ENCODE measurements around the gene SORT1. TPM values are rescaled to one million over a fixed set of nuclear protein-coding genes. Genes with fewer than 3 reads are reported as not detected.
"Not testable (repeated sequence)": the region's sequence is repeated elsewhere in the genome, so short reads cannot be mapped to it uniquely, and the experiment has no call there.

Gene SORT1
- total and polyA plus RNA-seq, 12 donors: 32.8 to 235 (median 119) TPM

GRCh38 chr1:109379422-109379821, 18.3 kb downstream of the SORT1 start:
- 81 to 88% methylated on average over 3 of the region's 3 CpGs for WGBS, 2 donors
- no peaks in the 10 kb centered on the region for H3K9me3 ChIP-seq
- no peak overlapping the region for H3K4me3 ChIP-seq
- H3K27ac ChIP-seq: peak overlapping the region in 6 of 10 donors; percentile 28 to 96 (median 56)
- ATAC-seq (peak in 2 of 8 donors; percentile 54 to 59), DNase-seq (no peak)
- H3K4me1 ChIP-seq: peaks cover 5 to 66% (median 42%) of the 10 kb centered on the region in 9 donors
- no peaks in the 10 kb centered on the region for H3K36me3 ChIP-seq
- TF ChIP-seq, protein P1, sequence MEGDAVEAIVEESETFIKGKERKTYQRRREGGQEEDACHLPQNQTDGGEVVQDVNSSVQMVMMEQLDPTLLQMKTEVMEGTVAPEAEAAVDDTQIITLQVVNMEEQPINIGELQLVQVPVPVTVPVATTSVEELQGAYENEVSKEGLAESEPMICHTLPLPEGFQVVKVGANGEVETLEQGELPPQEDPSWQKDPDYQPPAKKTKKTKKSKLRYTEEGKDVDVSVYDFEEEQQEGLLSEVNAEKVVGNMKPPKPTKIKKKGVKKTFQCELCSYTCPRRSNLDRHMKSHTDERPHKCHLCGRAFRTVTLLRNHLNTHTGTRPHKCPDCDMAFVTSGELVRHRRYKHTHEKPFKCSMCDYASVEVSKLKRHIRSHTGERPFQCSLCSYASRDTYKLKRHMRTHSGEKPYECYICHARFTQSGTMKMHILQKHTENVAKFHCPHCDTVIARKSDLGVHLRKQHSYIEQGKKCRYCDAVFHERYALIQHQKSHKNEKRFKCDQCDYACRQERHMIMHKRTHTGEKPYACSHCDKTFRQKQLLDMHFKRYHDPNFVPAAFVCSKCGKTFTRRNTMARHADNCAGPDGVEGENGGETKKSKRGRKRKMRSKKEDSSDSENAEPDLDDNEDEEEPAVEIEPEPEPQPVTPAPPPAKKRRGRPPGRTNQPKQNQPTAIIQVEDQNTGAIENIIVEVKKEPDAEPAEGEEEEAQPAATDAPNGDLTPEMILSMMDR (IDR thresholded peaks at IDR 0.05): no peak
- intact Hi-C loops (cut with DNase I): no loop called here
- no peaks in the 10 kb centered on the region for H3K27me3 ChIP-seq

GRCh38 chr1:109377698-109378097, 20.0 kb downstream of the SORT1 start:
- TF ChIP-seq, protein P1 (IDR thresholded peaks at IDR 0.05): no peak
- H3K4me3 ChIP-seq: no peak overlapping the region
- 95 to 97% methylated on average over 4 of the region's 4 CpGs for WGBS, 2 donors
- no peaks in the 10 kb centered on the region for H3K9me3 ChIP-seq
- peak overlapping the region in 1 of 10 donors; percentile 9 for H3K27ac ChIP-seq
- no peaks in the 10 kb centered on the region for H3K36me3 ChIP-seq
- ATAC-seq (no peak), DNase-seq (no peak)
- no peaks in the 10 kb centered on the region for H3K27me3 ChIP-seq
- intact Hi-C loops (cut with DNase I): no loop called here
- H3K4me1 ChIP-seq: peaks cover 5 to 60% (median 36%) of the 10 kb centered on the region in 9 donors

- DNase-seq; intact Hi-C loops (cut with DNase I); ATAC-seq; H3K4me3 ChIP-seq; H3K36me3 ChIP-seq; H3K9me3 ChIP-seq; H3K27me3 ChIP-seq: not testable (repeated sequence)
- H3K27ac ChIP-seq: peak overlapping the region in 5 of 10 donors; percentile 1 to 84 (median 25)
- 95 to 97% methylated on average over 2 of the region's 2 CpGs for WGBS, 2 donors
- peaks cover 3 to 67% (median 47%) of the 10 kb centered on the region in 9 donors for H3K4me1 ChIP-seq
Observed at GRCh38 chr1:109373696-109374095, 24.0 kb downstream of the SORT1 start.

DNA sequence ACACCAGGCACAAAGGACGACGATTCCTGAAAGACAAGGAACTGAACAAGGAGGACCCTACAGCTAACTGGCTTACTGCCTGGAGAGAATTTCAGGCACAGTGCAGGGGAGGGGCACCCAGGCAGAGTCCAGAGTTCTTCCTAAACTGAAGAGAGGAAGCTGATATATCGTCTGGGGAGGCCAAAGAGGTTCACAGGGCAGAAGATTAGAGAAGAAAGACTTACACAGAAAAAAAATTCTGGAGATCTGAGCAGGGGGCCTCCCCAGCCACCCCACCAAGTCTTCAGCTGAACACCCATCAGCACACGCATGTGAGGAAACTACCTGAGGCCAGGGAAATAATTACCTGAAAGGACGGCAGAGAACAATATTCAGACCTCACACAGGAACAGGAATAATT, 24.6 kb downstream of the SORT1 start:
- Histone ChIP-seq H3K4me1 (peaks cover 3 to 66% (median 51%) of the 10 kb centered on the region in 9 donors), H3K9me3 (no peaks in the 10 kb centered on the region), H3K4me3 (no peak overlapping the region), H3K27ac (peak overlapping the region in 7 of 10 donors; percentile 1 to 84 (median 41)), H3K36me3 (peaks cover 0 to 8% (median 0%) of the 10 kb centered on the region in 9 donors), H3K27me3 (no peaks in the 10 kb centered on the region)
- intact Hi-C loops (cut with DNase I): no loop called here
- no peak for DNase-seq
- WGBS, 2 donors: 39 to 46% methylated on average over 5 of the region's 5 CpGs
- TF ChIP-seq, protein P1 (IDR thresholded peaks at IDR 0.05): no peak
- ATAC-seq: peak in 5 of 8 donors; percentile 30 to 51 (median 35)

- Histone ChIP-seq H3K4me1 (peaks cover 3 to 60% (median 51%) of the 10 kb centered on the region in 9 donors), H3K9me3 (no peaks in the 10 kb centered on the region), H3K36me3 (peaks cover 0 to 17% (median 0%) of the 10 kb centered on the region in 9 donors), H3K4me3 (no peak overlapping the region), H3K27ac (peak overlapping the region in 7 of 10 donors; percentile 68 to 85 (median 79)), H3K27me3 (no peaks in the 10 kb centered on the region)
- DNase-seq (no peak), ATAC-seq (no peak)
- intact Hi-C loops (cut with DNase I): no loop called here
- 96% methylated on average over 6 of the region's 6 CpGs for WGBS, 2 donors
- TF ChIP-seq, protein P1 (IDR thresholded peaks at IDR 0.05): no peak
Observed at GRCh38 chr1:109372281-109372680, 25.4 kb downstream of the SORT1 start.

All from heart right ventricle (tissue), 16 donors.